ENCODE data around the gene CCDC47.
"Not testable (repeated sequence)": the region's sequence is repeated elsewhere in the genome, so short reads cannot be mapped to it uniquely, and the experiment has no call there.

CCDC47 gene

DNA sequence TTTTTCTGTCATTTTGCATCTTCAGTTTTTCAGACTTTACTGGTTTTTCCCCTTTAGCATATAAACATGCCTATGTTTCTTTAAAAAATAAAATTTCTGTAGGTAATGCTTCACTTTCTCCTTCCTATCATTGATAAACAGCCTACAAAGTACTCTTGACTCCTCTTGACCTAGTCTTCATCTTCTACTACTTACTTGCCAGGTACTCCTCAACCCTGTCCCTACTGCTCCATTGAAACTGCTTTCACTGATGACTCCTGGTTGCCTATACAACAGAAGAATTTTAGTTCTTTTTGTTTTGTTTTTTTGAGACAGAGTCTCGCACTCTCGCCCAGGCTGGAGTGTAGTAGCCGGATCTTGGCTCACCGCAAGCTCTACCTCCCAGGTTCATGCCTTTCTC lies 7.5 kb upstream of the CCDC47 start:
- no peak for DNase-seq

DNA sequence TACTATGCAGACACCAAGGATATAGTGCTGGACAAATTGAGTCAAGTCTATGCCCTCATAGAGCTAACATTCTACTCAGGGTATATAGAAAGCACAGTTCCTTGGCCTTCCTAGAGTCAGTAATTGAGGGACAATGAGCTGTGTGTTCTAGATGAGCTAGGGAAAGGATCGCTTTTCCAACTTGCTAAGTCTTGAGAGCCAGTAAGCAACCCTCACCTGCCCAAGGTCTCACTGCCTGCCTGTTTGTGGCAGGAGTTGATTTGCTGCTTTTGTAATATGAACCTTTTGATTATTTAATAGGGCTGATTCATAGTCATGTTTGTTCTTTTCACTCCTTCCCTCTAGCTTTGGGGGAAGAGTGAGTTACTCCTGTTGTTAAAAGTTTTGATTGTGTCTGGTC lies 7.1 kb upstream of the CCDC47 start:
- no peak for DNase-seq

GRCh38 chr17:63775420-63775819 lies 2.0 kb upstream of the CCDC47 start:
- no peak for DNase-seq

GRCh38 chr17:63774969-63775265 lies 1.5 kb upstream of the CCDC47 start:
- no peak for DNase-seq

GRCh38 chr17:63774141-63774968 lies 958 bp upstream of the CCDC47 start, which contains the start of gene DDX42:
Gene DDX42, plus strand, starts transcription at chr17:63774170. Its CDS starts 12,880 bp downstream, at chr17:63787050.
- DNase-seq = no peak

- DNase-seq = no peak
These were observed 561 bp downstream of the CCDC47 start for GRCh38 chr17:63772801-63773271.

DNA sequence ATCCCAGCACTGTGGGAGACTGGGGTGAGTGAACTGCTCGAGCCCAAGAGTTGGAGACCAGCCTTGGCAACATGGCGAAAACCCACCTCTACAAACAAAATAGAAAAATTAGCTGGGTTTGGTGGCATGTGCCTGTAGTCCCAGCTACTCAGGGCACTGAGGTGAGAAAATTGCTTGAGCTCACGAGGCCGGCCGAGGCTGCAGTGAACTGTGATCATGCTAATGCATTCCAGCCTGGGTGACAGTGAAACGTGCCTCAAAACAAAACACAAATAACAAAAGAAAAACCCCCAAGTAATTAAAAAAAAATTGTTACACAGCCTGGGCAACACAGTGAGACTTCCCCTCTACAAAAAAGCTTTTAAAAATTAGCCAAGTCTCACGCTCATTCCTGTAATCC lies 5.0 kb downstream of the CCDC47 start:
- no peak for DNase-seq

DNA sequence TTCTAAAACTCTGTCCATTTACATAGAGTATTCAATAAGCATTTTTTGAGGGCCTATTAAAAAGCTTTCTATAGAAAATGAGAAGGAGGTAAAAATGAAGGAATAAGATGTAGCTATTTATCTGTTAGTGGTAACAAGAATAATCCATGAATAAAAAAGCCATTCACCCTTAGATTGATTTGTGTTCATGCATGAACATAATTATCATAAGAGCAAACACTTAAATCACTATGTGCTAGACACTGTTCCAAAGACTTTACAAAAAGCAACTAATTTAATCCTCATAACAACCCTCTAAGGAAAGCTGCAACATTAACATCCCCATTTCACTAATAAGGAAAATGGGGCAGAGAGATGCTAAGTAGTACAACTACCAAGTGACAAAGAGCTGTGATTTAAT lies 6.6 kb downstream of the CCDC47 start:
- no peak for DNase-seq

DNA sequence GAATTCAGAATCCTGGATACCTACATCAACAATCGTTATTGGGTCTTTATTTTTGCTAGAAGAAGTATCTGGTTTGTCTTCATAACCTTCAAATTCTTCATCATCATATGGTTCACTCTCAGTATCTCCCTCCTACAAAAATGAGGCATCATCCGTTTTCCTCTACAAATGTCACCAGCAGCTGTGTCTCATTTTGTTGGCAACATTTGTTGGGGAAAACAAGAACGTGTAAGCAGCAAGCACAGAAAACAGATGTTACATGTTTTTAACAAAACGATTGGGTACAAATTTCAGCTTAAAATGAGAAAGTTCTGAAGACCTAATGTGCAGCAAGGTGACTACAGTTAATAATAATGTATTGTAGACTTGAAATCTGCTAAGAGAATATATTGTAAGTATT lies 8.7 kb downstream of the CCDC47 start:
- no peak for DNase-seq

DNA sequence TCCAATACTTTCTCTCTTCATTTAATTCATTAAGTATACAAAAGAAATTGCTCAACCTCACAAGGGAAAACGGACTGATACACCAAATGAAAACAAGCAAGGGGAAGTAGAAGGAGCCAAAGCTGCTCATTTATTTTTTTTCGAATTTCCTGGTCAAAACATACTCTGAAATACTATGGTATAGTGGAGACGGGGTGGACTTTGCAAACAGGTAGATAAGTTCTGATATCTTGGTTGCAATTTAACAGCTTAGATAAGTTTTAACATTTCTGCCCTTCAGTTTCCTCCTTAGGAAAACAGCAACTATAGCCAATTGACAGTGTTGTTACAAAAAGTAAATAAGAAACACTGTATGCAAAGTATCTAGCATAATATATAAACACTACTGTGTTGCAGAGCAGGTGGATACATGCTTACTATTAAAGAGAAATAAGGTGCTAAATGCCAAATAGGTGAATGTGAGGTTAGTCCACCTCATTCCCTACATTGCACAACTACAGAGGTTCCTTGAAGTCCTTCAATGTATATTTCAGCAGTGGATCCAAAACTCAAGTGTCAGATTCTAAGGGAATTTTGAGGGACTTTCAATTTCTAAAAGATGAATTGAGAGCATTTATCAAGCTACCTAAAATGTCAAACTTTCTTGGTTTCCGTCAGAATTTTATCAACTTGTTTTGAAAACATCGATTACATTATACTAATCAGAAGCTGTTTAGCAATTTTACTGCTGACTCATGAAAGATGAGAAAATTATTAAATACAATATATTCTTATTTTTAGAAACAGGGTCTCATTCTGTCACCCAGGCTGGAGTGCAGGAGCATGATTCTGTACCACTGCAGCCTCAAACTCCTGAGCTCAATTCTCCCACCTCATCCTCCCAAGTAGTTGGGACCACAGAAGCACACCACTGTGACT lies 11.0 kb downstream of the CCDC47 start:
- DNase-seq = no peak

GRCh38 chr17:63760771-63761539 lies 12.4 kb downstream of the CCDC47 start:
- DNase-seq = no peak

GRCh38 chr17:63758428-63758827 lies 15.0 kb downstream of the CCDC47 start:
- no peak for DNase-seq

DNA sequence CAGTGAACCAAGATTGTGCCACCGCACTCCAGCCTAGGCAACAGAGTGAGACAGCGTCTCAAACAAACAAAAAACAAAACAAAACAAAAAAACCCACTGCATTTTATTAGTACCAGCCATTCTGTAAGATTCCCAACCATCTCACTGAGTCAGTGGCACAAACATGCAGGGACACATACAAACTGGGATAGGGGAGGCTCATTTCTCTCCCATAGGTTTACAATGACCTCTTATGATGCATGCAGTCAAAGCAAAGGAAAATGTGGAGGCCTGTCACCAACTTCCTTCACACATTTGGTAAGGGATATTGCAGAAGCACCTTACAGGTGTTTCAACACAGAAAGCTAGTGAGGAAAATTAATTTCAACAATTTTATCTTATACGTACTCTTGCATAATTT lies 19.4 kb downstream of the CCDC47 start:
- DNase-seq = no peak

- no peak for DNase-seq
These were observed 20.2 kb downstream of the CCDC47 start for GRCh38 chr17:63753215-63753614.

- no peak for DNase-seq
These were observed 20.7 kb downstream of the CCDC47 start for GRCh38 chr17:63752707-63753106.

GRCh38 chr17:63751806-63752205 lies 21.6 kb downstream of the CCDC47 start:
- no peak for DNase-seq

- DNase-seq = peak; percentile 61
These were observed 31.8 kb downstream of the CCDC47 start, which contains the start of gene STRADA for GRCh38 chr17:63741408-63742173. Gene STRADA, minus strand, starts transcription at chr17:63741799. Its CDS starts 13,430 bp downstream, at chr17:63728369.

GRCh38 chr17:63741143-63741407 lies 32.3 kb downstream of the CCDC47 start:
- no peak for DNase-seq

DNA sequence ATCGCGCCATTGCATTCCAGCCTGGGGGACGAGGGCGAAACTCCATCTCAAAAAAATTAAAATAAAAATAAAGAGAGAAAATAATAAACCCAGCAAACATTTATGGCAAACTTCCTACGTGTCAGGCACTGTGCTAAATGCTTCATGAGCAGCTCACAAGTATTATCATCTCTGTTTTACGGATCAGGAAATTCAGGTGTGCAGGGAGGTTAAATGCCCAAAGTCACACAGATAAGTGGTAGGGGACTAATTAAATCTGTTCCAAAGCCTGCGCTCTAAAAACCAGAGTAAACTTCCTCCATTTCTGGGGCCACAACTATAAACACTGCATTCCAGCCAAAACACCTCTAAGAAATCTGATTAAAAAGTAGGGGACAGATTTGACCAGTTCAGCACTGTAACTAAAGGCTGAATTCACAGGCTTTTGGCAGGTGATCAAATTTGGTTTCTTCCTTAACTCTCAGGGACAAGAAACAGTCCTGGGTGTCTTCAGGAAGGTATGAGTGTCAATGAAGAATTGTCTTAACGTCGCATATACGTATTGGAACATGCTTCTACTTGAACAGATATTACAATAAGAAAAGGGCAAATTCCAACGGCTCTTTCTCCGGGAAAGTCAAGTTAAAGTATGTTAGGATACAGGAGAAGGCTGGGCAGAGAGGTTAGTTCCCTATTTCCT lies 32.8 kb downstream of the CCDC47 start:
- DNase-seq = no peak

- no peak for DNase-seq
These were observed 37.7 kb downstream of the CCDC47 start for GRCh38 chr17:63735691-63736090.

- DNase-seq = no peak
These were observed 51.0 kb downstream of the CCDC47 start for GRCh38 chr17:63722403-63722802.

DNA sequence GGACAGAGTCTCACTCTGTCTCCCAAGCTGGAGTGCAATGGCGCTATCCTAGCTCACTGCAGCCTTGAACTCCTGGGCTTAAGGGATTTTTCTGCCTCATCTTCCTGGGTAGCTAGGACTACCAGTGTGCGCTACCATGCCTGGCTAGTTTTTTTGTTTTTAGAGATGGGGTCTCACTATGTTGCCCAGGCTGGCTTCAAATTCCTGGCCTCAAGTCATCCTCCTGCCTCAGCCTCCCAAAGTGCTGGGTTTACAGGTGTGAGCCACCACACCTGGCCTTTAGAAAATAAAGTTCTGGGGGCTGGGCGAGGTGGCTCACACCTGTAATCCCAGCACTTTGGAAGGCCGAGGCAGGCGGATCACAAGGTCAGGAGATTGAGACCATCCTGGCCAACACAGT lies 53.2 kb downstream of the CCDC47 start:
- not testable (repeated sequence) for DNase-seq

All from cortex of kidney (tissue), 1 donor.